GM19438 (cell line): ENCODE results near the gene TDRD10.

Experiments used
- ATAC-seq: cut with Tn5 transposase; IDR thresholded peaks from one replicate; pipeline ENCODE4 v1.9.1; 2021; ENCODE audit warnings: low read depth; ENCODE audit not compliant: unreplicated experiment

TDRD10 gene

DNA sequence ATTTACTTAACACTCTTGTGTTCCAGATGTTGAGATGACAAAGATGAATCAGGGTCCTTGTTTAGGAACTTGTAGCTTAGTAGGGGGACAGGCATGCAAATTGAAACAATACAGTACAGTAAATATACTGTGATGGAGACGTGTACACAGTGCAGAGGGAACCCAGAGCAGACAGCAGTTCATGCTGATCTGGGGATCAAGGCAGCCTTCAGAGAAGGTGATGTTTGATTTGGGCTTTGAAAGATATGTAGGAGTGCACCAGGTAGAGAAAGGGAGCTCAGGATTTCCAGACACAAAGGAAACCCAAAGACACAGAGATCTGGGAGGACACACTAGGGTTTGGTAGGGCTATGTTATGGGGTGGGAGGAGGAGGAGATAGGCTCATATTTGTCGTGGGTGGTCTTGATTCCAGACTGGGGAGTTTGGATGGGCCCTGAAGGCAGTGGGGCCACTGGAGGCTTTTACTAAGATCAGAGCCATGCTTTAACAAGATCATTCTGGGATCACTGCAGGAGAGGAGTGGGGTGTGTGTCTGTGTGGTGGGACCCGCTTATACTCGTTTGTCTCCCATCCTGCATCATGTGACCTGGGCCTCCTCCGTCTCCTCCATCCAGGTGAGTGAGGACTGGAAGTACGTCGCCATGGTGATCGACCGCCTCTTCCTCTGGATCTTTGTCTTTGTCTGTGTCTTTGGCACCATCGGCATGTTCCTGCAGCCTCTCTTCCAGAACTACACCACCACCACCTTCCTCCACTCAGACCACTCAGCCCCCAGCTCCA, 73.3 kb downstream of the TDRD10 start:
- ATAC-seq: no peak

DNA sequence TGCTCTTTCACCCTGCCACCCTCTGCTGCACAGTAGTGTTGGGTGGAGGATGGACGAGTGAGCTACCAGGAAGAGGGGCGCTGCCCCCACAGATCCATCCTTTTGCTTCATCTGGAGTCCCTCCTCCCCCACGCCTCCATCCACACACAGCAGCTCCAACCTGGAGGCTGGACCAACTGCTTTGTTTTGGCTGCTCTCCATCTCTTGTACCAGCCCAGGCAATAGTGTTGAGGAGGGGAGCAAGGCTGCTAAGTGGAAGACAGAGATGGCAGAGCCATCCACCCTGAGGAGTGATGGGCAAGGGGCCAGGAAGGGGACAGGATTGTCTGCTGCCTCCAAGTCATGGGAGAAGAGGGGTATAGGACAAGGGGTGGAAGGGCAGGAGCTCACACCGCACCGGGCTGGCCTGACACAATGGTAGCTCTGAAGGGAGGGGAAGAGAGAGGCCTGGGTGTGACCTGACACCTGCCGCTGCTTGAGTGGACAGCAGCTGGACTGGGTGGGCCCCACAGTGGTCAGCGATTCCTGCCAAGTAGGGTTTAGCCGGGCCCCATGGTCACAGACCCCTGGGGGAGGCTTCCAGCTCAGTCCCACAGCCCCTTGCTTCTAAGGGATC, 74.0 kb downstream of the TDRD10 start:
- no peak for ATAC-seq

DNA sequence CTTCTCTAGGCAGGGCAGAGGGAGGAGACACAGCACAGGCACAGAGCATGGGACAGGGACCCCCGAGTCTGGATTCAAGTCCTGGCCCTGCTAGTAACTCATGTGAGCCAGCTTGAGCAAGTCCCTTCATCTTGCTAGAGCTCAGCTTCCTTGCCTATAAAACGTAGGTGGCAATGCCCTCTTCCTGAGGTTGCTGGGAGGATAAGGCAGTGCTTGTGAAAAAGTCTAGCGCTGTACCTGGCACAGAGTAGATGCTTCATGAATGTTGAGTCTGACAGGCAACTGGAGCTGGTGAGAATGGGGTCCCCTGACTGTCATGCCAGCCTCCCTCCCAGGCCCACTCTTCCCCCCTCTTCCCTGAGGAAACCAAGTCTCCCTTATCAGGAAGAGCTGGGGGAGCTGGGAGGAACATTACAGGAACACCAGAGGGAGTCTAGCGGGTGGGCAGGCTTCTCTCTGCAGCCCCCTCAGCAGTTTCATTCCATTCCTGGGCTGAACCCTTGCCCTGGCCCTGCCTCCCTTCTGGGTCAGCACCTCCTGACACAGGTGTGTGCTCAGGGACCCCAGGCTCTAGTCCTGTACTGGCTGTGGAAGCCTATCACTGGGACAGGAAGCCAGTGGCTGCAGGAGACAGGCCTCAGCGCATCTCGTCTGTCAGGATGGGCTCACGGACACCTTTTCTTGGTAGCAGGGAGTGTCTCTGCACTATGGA, 75.5 kb downstream of the TDRD10 start:
- no peak for ATAC-seq

DNA sequence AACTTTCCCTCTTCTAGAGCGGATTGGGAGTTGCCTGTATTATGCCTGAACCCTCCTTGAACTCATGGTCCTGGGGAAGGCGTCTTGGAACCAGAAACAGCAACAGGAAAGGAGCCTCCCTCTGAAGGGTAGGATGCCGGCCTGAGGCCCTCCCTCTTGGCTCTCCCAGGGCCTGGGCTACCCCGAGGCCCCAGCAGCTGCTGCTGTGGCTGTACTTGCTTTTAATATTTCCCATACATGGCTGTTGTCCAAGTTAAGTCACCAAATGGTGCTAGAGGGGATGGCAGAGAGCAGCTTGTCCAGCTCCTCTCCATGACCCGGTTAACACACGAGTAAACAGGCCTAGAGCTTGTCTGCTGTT, 76.0 kb downstream of the TDRD10 start:
- no peak for ATAC-seq

DNA sequence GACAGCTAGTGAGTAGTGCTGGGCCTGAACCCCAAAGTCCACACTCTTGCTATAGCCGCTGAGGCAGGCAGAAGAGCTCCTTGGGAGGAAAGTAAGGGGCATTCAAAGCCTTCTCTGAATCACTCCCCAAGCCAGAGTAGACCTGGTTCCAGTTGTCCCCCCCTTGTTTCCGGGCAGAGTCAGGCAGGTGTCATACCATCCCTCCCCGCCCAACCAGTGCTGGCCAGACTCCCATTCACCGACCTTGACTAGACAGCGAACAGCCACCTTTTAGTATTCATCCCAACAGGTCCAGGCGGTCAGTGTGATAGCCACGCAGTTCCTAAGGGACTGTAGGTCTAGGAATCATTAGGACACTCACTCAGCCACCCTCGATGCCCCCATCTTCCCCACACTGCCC, 77.4 kb downstream of the TDRD10 start:
- ATAC-seq: no peak

DNA sequence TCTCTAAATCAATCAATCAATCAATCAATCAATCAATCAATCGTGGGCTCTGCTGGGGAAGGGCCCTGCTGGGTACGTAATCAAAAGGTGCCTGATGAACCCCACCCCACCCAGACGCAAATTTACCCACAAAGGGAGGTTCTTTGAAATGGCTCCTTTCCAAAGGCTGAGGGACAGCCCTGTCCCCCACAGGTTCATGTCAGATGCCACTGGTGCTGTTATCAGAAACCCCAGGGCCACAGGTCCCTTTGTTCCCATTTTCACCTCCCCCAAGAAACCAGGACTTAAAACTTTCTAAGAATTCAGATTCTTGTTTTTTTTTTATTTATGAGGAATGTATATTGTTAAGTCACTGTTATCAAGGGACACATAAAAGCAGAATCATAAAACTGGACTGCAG, 79.7 kb downstream of the TDRD10 start:
- ATAC-seq: no peak

DNA sequence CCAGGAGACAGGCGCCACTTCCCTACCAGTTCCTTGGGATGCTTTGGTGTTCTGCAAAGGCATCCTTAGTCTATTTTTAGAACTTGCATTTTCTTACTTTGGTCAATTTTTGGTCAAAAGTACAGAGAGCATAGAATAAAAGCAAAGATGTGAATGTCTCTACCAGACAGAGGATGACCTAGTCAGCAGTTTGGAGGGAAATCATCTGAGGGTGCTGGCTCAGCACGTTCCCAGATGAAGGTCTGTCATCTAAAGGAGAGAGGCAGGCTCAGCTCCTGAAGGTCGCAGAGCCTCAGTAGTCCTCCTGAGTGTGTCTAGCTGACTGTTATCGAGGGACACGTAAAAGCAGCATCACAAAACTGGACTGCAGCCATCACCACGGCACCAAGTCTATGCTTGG, 80.9 kb downstream of the TDRD10 start:
- no peak for ATAC-seq

DNA sequence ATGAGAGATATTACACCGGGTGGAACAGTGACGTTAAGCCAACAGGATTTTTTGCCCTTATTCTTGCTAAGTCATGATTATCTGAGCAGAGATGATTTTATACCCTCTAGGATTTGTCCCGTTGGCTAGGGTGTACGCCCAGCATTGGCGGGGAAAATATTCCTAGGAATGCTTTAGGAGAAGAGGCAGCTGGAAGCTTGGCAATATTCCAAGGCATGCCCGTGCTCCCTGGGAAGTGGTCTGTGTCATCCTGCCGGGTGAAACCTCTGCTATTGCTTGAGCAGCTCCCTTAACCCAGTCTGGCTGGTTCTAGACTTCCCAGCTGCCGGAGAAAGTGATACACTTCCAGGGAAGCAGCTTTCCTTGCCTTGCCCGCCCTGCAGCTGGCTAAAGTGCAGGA, 81.8 kb downstream of the TDRD10 start:
- no peak for ATAC-seq

DNA sequence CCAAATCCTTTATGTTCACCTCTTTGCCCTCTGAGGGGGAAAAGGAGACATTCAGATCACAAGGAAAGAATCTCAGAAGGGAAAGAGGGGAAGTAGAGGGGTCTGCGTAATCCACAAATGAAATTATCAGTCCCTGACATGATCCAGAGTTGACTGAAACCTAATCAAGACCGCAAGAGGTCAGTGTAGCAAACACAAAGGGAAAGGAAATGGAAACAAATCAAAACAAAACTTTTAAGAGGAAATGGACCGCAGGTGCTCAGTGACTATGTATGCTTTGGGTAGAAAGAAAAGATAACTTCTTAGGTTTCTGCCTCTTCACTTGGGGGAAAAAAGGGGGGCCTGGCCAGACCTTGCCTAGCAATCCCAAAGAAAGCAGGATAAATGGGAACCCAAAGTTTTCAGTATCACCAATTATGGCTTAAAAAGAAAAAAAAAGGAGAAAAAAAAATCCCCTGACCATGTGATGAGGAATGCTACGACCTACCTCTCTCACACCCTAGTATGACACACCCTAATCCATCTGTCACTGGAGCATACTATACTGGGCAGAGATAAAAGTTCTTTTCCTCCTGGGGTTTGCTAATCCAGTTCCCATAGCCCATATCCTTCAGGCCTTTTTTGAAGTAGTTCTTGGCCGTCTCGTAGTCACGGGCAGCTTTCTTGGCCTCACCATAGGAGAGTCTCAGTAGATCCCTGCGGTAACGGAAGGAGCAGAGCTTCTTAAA, 82.4 kb downstream of the TDRD10 start:
- ATAC-seq: no peak

DNA sequence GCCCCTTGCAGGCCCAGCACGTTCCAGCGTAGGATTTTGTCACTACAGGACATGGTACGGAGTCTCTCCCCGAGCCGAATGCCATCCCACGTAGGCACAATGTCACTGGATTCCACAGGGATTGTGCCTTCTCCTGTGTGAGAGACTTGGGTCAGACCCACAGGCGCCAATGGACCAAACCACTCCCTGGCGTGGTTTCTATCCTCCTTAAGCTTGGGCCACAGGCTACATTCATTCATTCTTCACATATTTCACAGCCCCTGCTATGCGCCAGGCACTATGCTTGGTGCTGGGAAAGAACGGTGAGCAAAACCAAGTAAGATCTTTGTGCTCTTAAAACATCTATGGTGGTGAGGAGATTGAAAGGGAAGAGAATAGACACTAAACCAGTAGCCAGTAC, 84.2 kb downstream of the TDRD10 start:
- ATAC-seq: no peak

DNA sequence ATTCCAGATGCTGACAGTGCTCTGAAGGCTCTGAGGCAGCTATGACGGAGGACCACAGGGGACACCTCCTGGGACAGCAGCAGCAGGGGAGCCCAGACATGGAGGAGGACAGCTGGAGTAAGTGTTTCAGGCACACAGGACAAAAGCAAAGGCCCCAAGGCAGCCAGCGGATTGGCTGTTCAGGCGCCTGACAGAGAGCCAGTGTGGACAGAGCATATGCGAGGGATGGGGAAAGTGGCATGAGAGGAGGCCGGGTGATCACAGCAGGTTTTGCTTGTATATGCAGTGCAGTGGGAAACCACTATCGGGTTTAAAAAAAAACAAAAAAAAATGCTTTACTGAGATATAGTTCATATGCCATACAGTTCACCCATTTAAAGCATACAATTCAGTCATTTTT, 84.6 kb downstream of the TDRD10 start:
- no peak for ATAC-seq

DNA sequence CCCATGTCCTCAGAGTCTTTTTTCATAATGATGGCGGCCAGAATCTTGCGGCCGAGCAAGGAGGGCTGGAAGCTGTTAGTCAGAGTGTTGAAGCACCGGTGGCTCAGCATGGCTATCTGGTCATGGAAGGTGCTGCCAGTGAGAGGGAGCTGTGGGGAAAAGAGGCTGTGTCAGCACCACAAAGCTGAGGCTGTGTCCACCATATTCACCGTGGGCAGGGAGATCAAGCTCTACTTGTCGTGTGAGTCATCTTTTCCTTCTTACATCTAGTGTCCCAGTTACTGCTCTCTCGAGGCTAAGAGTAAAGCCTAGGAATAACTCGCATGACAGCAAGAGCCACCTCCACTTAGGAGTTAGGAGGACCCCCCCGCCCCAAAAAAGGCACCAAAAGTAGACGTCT, 87.8 kb downstream of the TDRD10 start:
- no peak for ATAC-seq

DNA sequence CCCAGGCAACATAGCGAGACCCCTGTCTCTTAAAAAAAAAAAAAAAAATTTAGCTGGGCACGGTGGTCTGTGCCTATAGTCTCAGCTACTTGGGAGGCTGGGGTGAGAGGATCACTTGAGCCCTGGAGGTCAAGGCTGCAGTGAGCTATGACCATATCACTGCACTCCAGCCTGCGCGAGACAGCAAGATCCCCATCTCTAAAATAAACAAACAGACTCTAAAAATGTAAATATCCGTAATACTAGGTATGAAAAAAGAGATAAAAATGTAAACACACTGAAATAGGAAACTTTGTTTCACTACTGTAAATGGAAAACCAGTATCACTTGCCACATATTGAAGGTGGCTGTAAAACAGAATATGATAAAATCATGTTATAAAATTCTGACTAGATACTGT, 88.7 kb downstream of the TDRD10 start:
- ATAC-seq: no peak

DNA sequence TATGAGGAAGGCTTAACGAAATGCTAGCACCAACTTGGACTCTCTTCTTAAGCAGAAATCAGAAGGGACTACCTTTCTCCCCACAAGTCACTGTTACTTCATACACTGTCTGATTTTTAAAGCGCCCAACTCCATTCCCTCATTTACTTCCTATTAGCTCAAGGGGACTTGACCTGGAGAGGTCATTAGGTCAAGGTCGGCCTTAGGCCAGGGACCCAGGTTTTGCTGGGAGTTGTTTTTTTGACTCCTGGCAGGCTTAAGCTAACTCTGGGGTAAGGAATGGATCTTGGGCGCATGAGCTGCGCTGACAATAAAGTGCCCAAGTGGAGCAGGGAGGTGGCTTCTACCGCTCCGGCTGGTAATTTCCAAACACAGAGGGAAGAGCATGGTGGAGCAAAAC, 89.2 kb downstream of the TDRD10 start:
- ATAC-seq: no peak

DNA sequence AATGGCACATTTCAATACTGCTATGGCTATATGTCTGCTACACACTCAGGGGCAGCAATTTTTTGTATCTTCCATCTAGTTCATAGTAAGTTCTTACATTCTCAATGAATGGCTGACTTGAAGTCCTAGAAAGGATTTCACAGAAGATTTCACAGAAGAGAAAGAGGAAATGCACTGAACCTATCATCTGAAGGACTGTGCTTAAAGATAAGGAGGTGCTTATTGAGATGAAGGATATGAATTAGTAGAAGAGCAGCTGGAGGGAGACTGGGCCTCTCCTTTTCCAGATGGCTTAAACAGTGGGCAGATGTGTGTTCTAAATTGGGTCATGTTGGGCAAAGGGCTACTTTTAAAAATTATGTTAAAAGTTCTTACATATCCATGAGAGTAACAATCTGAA, 91.4 kb downstream of the TDRD10 start:
- no peak for ATAC-seq

DNA sequence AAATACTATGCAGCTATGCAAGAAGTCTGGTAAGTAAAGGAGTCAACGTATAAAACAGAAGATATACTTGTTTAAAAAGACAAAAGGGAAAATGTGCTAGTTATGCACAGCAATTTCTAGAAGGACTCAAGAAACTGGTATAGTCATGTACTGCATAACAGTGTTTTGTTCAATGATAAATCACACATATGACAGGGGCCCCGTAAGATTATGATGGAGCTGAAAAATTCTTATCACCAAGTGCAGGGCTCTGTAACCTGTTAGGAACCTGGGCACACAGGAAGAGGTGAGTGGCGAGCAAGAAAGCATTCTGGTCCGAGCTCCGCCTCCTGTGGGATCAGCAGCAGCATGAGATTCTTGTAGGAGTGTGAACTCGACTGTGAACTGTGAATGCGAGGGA, 92.8 kb downstream of the TDRD10 start:
- no peak for ATAC-seq

DNA sequence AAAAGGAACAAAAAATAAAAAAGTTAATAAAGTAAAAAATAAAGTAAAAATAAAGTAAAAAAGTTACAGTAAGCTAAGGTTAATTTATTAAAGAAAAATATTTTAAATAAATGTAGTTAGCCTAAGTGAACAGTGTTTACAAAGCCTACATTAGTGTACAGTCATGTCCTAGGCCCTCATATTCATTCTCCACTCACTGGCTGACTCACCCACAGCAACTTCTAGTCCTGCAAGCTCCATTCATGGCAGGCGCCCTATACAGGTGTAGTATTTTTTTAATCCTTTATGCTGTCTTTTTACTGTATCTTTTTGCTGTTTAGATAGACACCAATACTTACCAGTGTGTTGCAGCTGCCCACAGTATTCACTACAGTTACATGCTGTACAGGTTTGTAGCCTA, 93.6 kb downstream of the TDRD10 start:
- no peak for ATAC-seq
